ENCODE data around the gene EN1. TPM values are rescaled to one million over a fixed set of nuclear protein-coding genes. Genes with fewer than 3 reads are reported as not detected.

EN1 gene
- total RNA-seq, result under 0.01 TPM in 1 of 2 replicates, not detected in the other
- 0.03 TPM in 1 of 2 replicates, not detected in the other for polyA plus RNA-seq
- polyA plus RNA-seq (2012), result 0.23 TPM in 1 of 2 replicates, not detected in the other
- polyA minus RNA-seq (ENCODE audit: low replicate concordance), result not detected in 2 replicates

DNA sequence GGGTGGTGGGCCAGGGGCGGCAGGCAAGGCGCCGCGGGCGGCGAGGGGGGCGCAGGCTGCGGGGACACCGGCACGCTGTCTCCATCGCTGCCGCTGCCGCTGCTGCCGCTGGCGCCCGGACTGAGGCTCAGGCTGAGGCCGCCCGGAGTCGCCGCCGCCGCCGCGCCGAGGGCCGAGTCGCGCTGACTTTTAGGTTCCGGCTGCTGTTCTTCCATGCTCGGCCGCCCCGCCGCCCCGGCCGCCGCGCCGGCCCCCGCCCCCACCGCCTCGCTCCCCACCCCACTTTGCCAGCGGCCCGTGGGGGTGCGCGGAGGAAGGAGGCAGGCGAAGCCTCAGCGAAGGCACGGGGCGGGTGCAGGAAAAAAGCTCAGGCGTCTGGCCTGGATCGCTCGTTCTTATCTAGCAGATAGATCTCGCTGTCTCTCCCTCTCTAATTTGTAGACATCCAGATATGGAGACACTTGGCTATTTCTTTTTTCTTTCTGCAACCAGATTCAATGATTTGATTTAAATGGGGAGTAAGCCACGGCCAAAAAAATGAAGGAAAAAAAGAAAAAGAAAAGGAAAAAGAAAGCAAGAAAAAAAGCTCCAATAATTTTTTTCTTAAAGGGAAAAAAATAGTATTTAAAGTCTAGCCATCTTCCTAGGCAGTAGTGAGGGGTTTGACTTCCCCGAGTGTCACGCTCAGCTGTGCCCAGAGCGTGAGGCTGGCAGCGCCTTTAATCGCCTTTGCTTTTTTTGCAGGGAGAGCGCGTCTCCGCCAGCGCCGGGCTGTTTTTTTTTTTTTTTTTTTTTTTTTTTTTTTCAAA lies at the start of gene EN1:
EN1 (minus strand) TSS at position 696 of the 809 bp plus-strand sequence; CDS start at position 215, 481 bp downstream.
- Histone ChIP-seq H3K27ac (ENCODE audit: insufficient read depth, low read length) (no peak within 1 kb of the TSS), H3K79me2 (ENCODE audit: control insufficient read depth, insufficient read depth, low read length) (no peaks in the 10 kb centered on the region), H4K20me1 (ENCODE audit: control insufficient read depth, extremely low read depth, insufficient read depth, low read length) (no peaks in the 10 kb centered on the region), H3K9me3 (ENCODE audit: control insufficient read depth, insufficient read depth, low read depth, low read length) (no peaks in the 10 kb centered on the region), H3K36me3 (ENCODE audit: control insufficient read depth, insufficient read depth, low read length) (no peaks in the 10 kb centered on the region), H3K4me2 (ENCODE audit: extremely low read depth, insufficient read depth, low read length) (peak within 1 kb of the TSS; percentile 25), H2AFZ (ENCODE audit: low read length) (no peak within 1 kb of the TSS), H3K9ac (ENCODE audit: insufficient read depth, low read length) (no peak within 1 kb of the TSS), H3K27me3 (ENCODE audit: control insufficient read depth, insufficient read depth, low read length) (peaks cover 81% of the 10 kb centered on the region), H3K4me1 (ENCODE audit: control insufficient read depth, extremely low read depth, insufficient read depth, low read length) (no peaks in the 10 kb centered on the region), H3K4me3 (replicated peaks in 1 of 4; ENCODE audit: control extremely low read depth in 1 of 4, insufficient read depth in 1 of 4, low read depth in 3 of 4, low read length in 4 of 4) (peak within 1 kb of the TSS in 3 of 4 experiments; percentile 10 to 28 (median 21))
- TF ChIP-seq EZH2 (IDR thresholded peaks at IDR 0.05; ENCODE audit: low read length, missing control alignments), result no peak
- TF ChIP-seq, protein P1, sequence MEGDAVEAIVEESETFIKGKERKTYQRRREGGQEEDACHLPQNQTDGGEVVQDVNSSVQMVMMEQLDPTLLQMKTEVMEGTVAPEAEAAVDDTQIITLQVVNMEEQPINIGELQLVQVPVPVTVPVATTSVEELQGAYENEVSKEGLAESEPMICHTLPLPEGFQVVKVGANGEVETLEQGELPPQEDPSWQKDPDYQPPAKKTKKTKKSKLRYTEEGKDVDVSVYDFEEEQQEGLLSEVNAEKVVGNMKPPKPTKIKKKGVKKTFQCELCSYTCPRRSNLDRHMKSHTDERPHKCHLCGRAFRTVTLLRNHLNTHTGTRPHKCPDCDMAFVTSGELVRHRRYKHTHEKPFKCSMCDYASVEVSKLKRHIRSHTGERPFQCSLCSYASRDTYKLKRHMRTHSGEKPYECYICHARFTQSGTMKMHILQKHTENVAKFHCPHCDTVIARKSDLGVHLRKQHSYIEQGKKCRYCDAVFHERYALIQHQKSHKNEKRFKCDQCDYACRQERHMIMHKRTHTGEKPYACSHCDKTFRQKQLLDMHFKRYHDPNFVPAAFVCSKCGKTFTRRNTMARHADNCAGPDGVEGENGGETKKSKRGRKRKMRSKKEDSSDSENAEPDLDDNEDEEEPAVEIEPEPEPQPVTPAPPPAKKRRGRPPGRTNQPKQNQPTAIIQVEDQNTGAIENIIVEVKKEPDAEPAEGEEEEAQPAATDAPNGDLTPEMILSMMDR (conservative IDR thresholded peaks at IDR 0.05 in 1 of 2, IDR thresholded peaks at IDR 0.05 in 1 of 2; ENCODE audit: low read depth in 1 of 2, low read length in 2 of 2), result no peak
- no peak for DNase-seq (ENCODE audit: low read depth in 2 of 2)

DNA sequence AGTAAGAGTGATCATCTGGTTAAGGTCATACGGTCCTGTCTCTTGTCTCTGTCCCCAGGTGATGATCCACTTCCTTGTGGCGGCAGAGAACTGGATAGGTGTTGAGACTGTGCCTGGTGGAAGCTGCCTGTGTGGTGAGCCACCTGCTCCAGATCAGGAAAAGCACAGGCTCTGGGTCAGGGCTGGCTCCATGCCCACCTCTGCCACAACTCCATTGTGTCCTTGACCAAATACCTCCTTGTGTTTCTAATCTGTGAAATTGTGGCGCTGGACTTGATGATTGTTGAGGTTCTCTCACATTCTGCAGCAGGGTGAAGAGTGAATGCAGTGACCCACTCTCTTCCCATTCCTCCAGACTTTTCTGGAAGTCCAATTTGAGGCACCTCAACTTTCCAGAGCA lies 45.7 kb upstream of the EN1 start:
- Histone ChIP-seq H3K27me3 (ENCODE audit: control insufficient read depth, insufficient read depth, low read length) (no peaks in the 10 kb centered on the region), H3K4me3 (replicated peaks in 1 of 4; ENCODE audit: control extremely low read depth in 1 of 4, insufficient read depth in 1 of 4, low read depth in 3 of 4, low read length in 4 of 4) (no peak overlapping the region), H3K27ac (ENCODE audit: insufficient read depth, low read length) (no peak overlapping the region), H3K4me2 (ENCODE audit: extremely low read depth, insufficient read depth, low read length) (no peak overlapping the region), H3K79me2 (ENCODE audit: control insufficient read depth, insufficient read depth, low read length) (no peaks in the 10 kb centered on the region), H3K4me1 (ENCODE audit: control insufficient read depth, extremely low read depth, insufficient read depth, low read length) (no peaks in the 10 kb centered on the region), H3K36me3 (ENCODE audit: control insufficient read depth, insufficient read depth, low read length) (no peaks in the 10 kb centered on the region), H4K20me1 (ENCODE audit: control insufficient read depth, extremely low read depth, insufficient read depth, low read length) (no peaks in the 10 kb centered on the region), H2AFZ (ENCODE audit: low read length) (no peak overlapping the region), H3K9me3 (ENCODE audit: control insufficient read depth, insufficient read depth, low read depth, low read length) (no peaks in the 10 kb centered on the region), H3K9ac (ENCODE audit: insufficient read depth, low read length) (no peak overlapping the region)
- no peak for DNase-seq (ENCODE audit: low read depth in 2 of 2)
- TF ChIP-seq, protein P1 (conservative IDR thresholded peaks at IDR 0.05 in 1 of 2, IDR thresholded peaks at IDR 0.05 in 1 of 2; ENCODE audit: low read depth in 1 of 2, low read length in 2 of 2), result no peak
- no peak for TF ChIP-seq EZH2 (IDR thresholded peaks at IDR 0.05; ENCODE audit: low read length, missing control alignments)

DNA sequence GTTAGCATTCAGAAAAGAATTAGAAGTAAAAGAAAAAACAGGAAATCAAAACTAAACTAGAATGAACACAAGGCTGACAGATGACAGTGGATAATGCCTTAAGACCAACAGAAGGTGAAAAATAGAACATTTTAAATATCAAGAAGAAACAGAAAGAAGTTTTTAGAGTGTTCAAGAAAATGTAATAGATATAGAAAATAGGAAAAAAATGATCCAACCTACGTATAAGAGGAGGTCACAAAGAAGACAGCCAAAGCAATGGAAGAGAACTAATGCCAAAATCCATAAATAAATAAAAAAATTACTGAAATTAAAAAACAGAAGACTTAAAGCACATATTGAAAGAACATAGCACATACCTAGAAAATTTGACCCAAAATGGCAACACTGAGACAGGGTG lies 42.5 kb upstream of the EN1 start:
- no peaks in the 10 kb centered on the region for H3K4me1 ChIP-seq (ENCODE audit: control insufficient read depth, extremely low read depth, insufficient read depth, low read length)
- TF ChIP-seq, protein P1 (conservative IDR thresholded peaks at IDR 0.05 in 1 of 2, IDR thresholded peaks at IDR 0.05 in 1 of 2; ENCODE audit: low read depth in 1 of 2, low read length in 2 of 2), result no peak
- no peak for TF ChIP-seq EZH2 (IDR thresholded peaks at IDR 0.05; ENCODE audit: low read length, missing control alignments)
- no peak overlapping the region for H3K9ac ChIP-seq (ENCODE audit: insufficient read depth, low read length)
- no peak overlapping the region for H3K4me3 ChIP-seq (replicated peaks in 1 of 4; ENCODE audit: control extremely low read depth in 1 of 4, insufficient read depth in 1 of 4, low read depth in 3 of 4, low read length in 4 of 4)
- H3K27me3 ChIP-seq (ENCODE audit: control insufficient read depth, insufficient read depth, low read length), result no peaks in the 10 kb centered on the region
- H3K9me3 ChIP-seq (ENCODE audit: control insufficient read depth, insufficient read depth, low read depth, low read length), result no peaks in the 10 kb centered on the region
- H3K27ac ChIP-seq (ENCODE audit: insufficient read depth, low read length), result no peak overlapping the region
- H3K79me2 ChIP-seq (ENCODE audit: control insufficient read depth, insufficient read depth, low read length), result no peaks in the 10 kb centered on the region
- no peak overlapping the region for H3K4me2 ChIP-seq (ENCODE audit: extremely low read depth, insufficient read depth, low read length)
- H3K36me3 ChIP-seq (ENCODE audit: control insufficient read depth, insufficient read depth, low read length), result no peaks in the 10 kb centered on the region
- H2AFZ ChIP-seq (ENCODE audit: low read length), result no peak overlapping the region
- DNase-seq (ENCODE audit: low read depth in 2 of 2), result peak in 1 of 2 donors; percentile 4
- H4K20me1 ChIP-seq (ENCODE audit: control insufficient read depth, extremely low read depth, insufficient read depth, low read length), result no peaks in the 10 kb centered on the region

Data from fibroblast of lung (primary cell).